NCI-H2107 treated with DMSO at 0.1 percent for 48 hours (cell line): ENCODE results near the gene ZSCAN12.
A peak's percentile ranks its signal among the peaks of the same experiment; 100 is the strongest.
"Not testable (repeated sequence)": the region's sequence is repeated elsewhere in the genome, so short reads cannot be mapped to it uniquely, and the experiment has no call there.

Experiments used
- DNase-seq: peaks from one replicate; lab custom pipeline; 2025; ENCODE audit not compliant: unreplicated experiment; lab: John Stamatoyannopoulos, UW

Gene ZSCAN12

DNA sequence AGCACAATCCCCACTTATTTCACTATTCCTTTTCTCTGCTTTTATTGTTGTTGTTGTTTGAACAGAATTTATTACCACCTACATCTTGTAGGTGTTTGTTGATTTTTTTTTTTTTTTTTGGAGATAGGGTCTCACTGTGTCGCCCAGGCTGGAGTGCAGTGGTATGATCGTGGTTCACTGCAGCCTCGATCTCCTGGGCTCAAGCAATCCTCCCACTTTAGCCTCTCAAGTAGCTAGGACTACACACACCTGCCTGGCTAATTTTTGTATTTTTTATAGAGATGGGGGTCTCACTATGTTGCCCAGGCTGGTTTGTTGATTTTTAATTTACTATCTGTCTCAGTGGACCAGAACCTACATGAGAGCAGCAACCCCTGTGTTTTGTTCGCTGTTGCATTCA is 3.6 kb downstream of the ZSCAN12 start:
- DNase-seq, result no peak

- DNase-seq, result no peak
Observed at GRCh38 chr6:28393912-28394662, 5.5 kb downstream of the ZSCAN12 start.

GRCh38 chr6:28390688-28391087 is 8.9 kb downstream of the ZSCAN12 start:
- no peak for DNase-seq

DNA sequence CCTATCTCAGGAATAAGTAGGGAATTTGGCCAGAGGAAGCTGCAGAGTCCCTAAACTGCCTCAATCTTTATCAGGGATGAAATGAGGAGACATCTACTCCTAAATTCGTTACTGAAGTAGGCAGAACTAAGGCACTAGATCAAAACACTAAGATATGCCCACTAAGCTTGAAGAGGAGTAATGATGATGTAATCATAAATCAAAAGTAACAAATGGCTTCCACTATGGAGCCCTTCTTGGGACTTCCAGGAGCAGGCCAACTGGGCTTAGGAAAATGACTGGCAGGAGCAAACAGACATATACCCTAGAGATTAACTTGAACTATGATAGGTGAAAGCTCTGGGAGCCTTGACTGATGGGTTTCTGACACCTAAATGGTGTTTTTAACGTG is 15.4 kb downstream of the ZSCAN12 start:
- no peak for DNase-seq

- peak; percentile 3 for DNase-seq
Observed at GRCh38 chr6:28383235-28384142, 16.1 kb downstream of the ZSCAN12 start.

DNA sequence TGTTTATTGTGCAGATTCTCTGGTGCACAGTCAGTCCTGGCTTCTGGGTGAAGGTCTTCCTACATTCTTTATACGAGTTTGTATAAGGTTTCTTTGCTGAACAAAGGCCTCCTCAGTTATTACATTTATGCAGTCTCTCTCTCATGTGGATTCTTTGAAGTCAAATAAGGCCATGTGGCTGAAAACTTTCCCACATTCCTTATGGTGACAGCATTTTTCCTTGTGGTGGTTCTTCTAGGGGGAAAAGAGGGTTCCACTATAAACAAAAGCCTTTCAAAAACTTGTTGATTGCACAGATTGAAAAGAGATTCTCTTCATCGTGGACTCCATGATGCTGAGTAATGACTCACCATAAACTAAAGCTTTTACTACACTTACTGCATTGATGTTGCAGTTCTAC is 19.2 kb downstream of the ZSCAN12 start:
- DNase-seq, result no peak

DNA sequence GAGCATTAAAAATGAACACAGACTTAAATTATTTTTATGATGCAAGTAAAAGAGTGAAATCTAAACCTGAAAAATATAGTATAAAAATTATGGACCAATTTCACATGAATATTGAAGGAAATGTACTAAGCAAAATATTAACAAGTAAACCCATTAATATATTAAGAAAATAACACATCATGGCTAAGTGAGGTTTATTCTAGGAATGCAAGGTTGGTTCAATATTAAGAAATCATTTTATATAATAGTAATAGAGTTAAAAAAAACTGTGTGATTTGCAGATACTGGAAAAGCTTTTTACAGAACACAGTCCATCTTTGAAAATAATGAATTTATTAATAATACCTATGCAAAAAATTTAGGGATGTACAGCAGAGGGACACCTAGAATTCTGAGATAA is 20.9 kb downstream of the ZSCAN12 start:
- no peak for DNase-seq

DNA sequence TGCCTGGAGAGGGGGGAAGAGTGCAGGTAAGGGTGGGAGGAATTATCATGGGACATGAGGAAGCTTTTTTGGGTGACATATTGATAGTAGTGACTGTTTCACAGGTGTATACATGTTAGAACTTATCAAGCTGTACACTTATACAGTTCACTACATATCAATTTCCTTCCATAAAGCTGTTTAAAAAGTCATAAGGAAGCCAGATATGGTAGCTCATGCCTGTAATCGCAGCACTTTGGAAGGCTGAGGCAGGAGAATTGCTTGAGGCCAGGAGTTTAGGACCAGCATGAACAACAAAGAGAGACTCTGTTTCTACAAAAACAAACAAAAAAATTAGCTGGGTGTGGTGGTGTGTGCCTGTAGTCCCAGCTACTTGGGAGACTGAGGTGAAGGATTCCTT is 21.7 kb downstream of the ZSCAN12 start:
- no peak for DNase-seq

DNA sequence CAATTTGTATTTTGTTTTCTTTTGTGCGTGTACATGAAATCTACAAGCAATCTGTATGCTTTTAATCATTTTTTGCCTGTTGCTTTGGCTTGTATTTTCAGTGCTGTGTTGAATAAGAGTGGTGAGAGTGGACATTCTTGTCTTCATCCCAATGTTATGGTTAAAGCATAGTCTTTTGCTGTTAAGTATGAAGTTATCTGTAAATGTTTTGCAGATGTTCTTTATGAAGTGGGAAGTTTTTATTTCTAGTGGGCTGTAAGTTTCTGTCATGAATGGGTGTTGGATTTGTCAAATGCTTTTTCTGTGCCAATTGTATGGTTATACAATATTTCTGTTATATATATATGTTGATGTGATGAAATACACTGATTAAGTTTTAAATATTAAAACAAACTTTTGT is 25.6 kb downstream of the ZSCAN12 start:
- no peak for DNase-seq

DNA sequence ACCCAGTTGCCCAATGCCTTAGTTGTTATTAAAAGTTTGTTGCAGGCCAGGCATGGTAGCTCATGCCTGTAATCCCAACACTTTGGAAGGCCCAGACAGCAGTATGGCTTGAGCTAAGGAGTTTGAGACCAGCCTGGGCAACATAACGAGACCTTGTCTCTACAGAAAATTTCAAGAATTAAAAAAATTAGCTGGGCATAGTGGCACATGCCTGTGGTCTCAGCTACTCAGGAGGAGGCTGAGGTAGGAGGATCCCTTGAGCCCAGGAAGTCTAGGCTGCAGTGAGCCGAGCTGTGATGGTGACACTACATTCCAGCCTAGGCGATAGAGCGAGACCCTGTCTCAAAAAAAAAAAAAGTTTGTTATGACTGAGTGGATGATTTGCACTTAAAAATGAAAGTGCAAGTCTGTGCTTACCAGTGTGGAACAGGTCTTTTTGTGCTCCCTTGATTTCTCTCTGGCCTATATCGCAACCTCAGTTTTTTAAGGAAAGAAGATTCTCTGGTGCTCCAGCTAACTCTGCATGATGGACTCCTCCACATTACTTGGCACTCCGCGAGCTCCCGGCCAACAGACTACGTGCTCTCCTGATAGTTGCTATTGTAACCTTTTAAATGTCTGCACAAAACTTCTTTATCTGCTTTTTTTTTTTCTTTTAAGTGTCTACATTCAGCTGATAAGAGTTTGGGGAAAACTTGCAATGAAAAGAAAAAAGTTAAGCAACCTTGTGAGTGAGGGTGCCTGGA is 27.7 kb downstream of the ZSCAN12 start:
- no peak for DNase-seq

DNA sequence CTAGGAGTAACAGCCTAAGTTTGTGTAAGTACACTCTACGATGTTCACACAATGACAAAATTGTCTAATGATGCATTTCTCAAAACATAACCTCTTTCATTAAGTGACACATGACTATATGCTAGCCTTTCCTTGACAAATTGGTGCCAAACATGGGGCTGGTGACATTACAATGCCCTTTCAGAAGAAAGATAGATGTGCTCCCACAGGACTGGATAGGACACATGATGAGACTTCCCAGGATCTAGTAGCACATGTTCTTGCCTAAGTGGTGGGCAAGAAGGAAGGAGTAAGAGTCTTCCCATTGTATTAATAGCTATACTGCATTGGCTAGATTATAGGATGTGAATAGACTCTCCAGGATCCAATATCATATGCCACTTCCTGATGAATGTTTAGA is 28.3 kb downstream of the ZSCAN12 start:
- DNase-seq, result no peak

DNA sequence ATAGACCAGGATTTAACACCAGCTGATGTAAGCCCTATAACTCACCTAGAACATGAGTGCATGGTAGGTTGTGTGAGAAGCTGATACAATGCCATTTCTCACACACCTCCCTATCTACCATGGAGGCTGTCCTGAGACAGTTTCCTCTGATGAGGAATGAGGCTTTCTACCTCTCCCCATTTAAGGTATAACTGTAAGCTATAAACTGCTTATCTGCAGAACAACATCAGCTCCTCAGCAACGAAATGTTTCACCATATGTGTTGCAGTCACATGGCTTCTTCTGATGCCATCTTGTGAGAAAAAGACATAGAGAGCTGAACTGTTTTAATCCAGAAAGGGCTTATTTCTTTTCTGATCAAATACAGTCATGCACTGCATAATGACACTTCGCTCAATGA is 29.1 kb downstream of the ZSCAN12 start:
- no peak for DNase-seq

- DNase-seq, result no peak
Observed at GRCh38 chr6:28369463-28369862, 30.1 kb downstream of the ZSCAN12 start.

DNA sequence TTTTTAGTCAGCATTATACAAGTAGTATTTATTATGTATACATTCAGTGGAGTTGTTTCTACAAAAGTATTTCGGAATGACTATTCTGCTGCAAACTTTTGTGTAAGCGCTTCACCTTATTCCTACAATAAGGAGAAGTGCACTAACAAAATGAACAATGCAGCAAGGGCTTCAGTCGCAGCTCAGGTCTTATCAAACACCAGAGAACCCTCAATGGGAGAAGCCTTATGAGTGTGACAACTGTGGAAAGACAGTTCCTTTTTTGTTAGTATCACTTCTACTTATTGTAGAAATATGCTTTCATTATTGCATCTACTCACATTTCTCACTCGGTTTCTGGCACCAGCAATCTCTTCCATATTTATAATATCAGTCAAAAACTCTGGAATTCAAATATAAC is 31.0 kb downstream of the ZSCAN12 start:
- no peak for DNase-seq

GRCh38 chr6:28365590-28365989 is 34.0 kb downstream of the ZSCAN12 start:
- DNase-seq, result not testable (repeated sequence)

GRCh38 chr6:28360961-28361360 is 38.6 kb downstream of the ZSCAN12 start:
- no peak for DNase-seq

- not testable (repeated sequence) for DNase-seq
Observed at GRCh38 chr6:28359562-28359961, 40.0 kb downstream of the ZSCAN12 start.

- DNase-seq, result no peak
Observed at GRCh38 chr6:28357036-28357435, 42.5 kb downstream of the ZSCAN12 start.

DNA sequence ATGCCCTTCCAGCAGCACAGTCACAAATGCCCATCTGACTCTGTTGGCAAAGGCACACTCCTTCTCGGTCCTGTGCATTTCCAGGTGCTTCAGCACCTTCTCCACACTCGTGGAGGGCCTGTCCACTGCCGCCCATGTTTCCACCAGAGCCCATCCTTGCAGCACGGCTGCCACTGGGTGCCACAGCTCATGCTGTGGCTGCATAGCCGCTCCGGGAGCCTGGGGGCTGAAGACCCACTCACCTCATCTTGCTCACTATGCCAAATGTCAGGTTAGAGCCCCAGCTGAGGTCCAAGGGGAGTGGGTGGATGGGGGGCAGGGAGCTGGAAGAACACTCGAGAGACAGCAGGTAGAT is 42.9 kb downstream of the ZSCAN12 start:
- no peak for DNase-seq

GRCh38 chr6:28355743-28356665 is 43.5 kb downstream of the ZSCAN12 start:
- peak; percentile 53 for DNase-seq
